HCT116 (cell line): Measurements from ENCODE around the gene WASF2.

Experiments
- CBX3 ChIP-seq: IDR thresholded peaks from 2 replicates; pipeline ENCODE4 v1.6.1; 2012; ENCODE audit warnings: low read depth
- CTCF ChIP-seq, 3 experiments: fragments of 200-600 bp in 1 of 3; sonication (generic) in 1 of 3; IDR thresholded peaks in 2 of 3; conservative IDR thresholded peaks in 1 of 3; 2 replicates each; pipeline ENCODE4 v1.5.1; 2012 to 2017; ENCODE audit warnings: low read depth in 2 of 3, low read length in 2 of 3, antibody characterized with exemption in 1 of 3, borderline replicate concordance in 1 of 3, control low read depth in 1 of 3, mild to moderate bottlenecking in 1 of 3, mixed read lengths in 1 of 3, mixed run types in 1 of 3, moderate library complexity in 1 of 3; ENCODE audit not compliant: insufficient read depth in 1 of 3
- FOSL1 ChIP-seq: IDR thresholded peaks from 2 replicates; pipeline ENCODE4 v1.6.1; 2012; ENCODE audit warnings: low read depth
- SRF ChIP-seq: IDR thresholded peaks from 2 replicates; pipeline ENCODE4 v1.6.1; 2012; ENCODE audit warnings: low read depth

GRCh38 chr1:27363766-27364695, 125.9 kb downstream of the WASF2 start:
- TF ChIP-seq SRF (no peak), CBX3 (no peak), CTCF (IDR thresholded peaks at IDR 0.05 in 2 of 3, conservative IDR thresholded peaks at IDR 0.05 in 1 of 3; ENCODE audit: borderline replicate concordance in 1 of 3, insufficient read depth in 1 of 3, low read depth in 2 of 3, low read length in 2 of 3) (no peak), FOSL1 (no peak)
